H1 (cell line): ENCODE measurements around the gene HSPA12A. TPM values are rescaled to one million over a fixed set of nuclear protein-coding genes. Genes with fewer than 3 reads are reported as not detected.

Experiments used
- CTCF ChIA-PET: fragments of 300-600 bp; sonication (Branson Sonifier 250); formaldehyde crosslinking; loops from one replicate; lab custom pipeline; 2021; ENCODE audit not compliant: partially characterized antibody; lab: Charles Lee
- POLR2A ChIA-PET: fragments of 300-600 bp; sonication (Branson Sonifier 250); formaldehyde crosslinking; loops from one replicate; lab custom pipeline; 2021; ENCODE audit warnings: inconsistent platforms; ENCODE audit not compliant: partially characterized antibody; lab: Charles Lee
- DNase-seq, 2 experiments: peaks; one replicate each; pipeline versions ENCODE4 v3.0.0 to v3.0.0-alpha.2; 2010 to 2022; ENCODE audit warnings: low spot score in 2 of 2, low read depth in 1 of 2, mixed read lengths in 1 of 2
- FAIRE-seq: peaks from 2 replicates; lab custom pipeline; 2011; peaks lifted over from hg19 to GRCh38; lab: Jason Lieb, UNC
- H2AFZ ChIP-seq: 2 replicates; pipeline ENCODE4 v1.8.1; 2012; ENCODE audit warnings: low read length, inconsistent platforms
- H2AK5ac ChIP-seq: 2 replicates; pipeline ENCODE4 v1.6.1; 2013; ENCODE audit warnings: low read depth, low read length
- H2BK120ac ChIP-seq: replicated peaks from 2 replicates; pipeline ENCODE3; 2013; ENCODE audit warnings: low read depth, low read length, inconsistent platforms
- H2BK12ac ChIP-seq: 2 replicates; pipeline ENCODE4 v1.6.1; 2013; ENCODE audit warnings: low read depth, low read length
- H2BK15ac ChIP-seq: 2 replicates; pipeline ENCODE4 v1.6.1; 2013; ENCODE audit warnings: low read length
- H2BK20ac ChIP-seq: 2 replicates; pipeline ENCODE4 v1.6.1; 2013; ENCODE audit warnings: low read length
- H2BK5ac ChIP-seq: 2 replicates; pipeline ENCODE4 v1.6.1; 2013; ENCODE audit warnings: low read depth, low read length
- H3K14ac ChIP-seq: 2 replicates; pipeline ENCODE4 v1.6.1; 2013; ENCODE audit warnings: inconsistent platforms; ENCODE audit not compliant: insufficient read length
- H3K18ac ChIP-seq: 2 replicates; pipeline ENCODE4 v1.6.1; 2013; ENCODE audit warnings: low read length; ENCODE audit errors: extremely low read depth
- H3K23ac ChIP-seq: 2 replicates; pipeline ENCODE4 v1.6.1; 2013; ENCODE audit warnings: inconsistent platforms; ENCODE audit not compliant: insufficient read length
- H3K23me2 ChIP-seq: 2 replicates; pipeline ENCODE4 v1.6.1; 2013; ENCODE audit warnings: low read depth, low read length
- H3K27ac ChIP-seq: 2 replicates; pipeline ENCODE4 v1.6.1; 2011; ENCODE audit warnings: low read depth, low read length, inconsistent platforms
- H3K27me3 ChIP-seq, 4 experiments: replicated peaks in 1 of 4; 1 replicate in 1 of 4; 2 replicates in 3 of 4; pipeline versions ENCODE4 v1.6.1 to v1.8.1; 2011 to 2013; ENCODE audit warnings: low read length in 3 of 4, mild to moderate bottlenecking in 3 of 4, inconsistent platforms in 2 of 4, mixed read lengths in 2 of 4, moderate library complexity in 1 of 4; ENCODE audit not compliant: control insufficient read depth in 3 of 4, insufficient read depth in 3 of 4; ENCODE audit errors: extremely low read depth in 1 of 4
- H3K36me3 ChIP-seq, 4 experiments: 2 replicates each; pipeline versions ENCODE4 v1.6.1 to v1.8.1; 2011 to 2013; ENCODE audit warnings: mild to moderate bottlenecking in 4 of 4, low read length in 3 of 4, moderate library complexity in 2 of 4, control low read depth in 1 of 4, inconsistent platforms in 1 of 4; ENCODE audit not compliant: insufficient read depth in 4 of 4, control insufficient read depth in 2 of 4
- H3K4ac ChIP-seq: replicated peaks from 2 replicates; pipeline ENCODE3; 2013; ENCODE audit warnings: low read length, low read depth, mixed read lengths, inconsistent platforms; ENCODE audit not compliant: insufficient read length
- H3K4me1 ChIP-seq, 4 experiments: replicated peaks in 1 of 4; 1 replicate in 1 of 4; 2 replicates in 3 of 4; pipeline versions ENCODE4 v1.6.1 to v1.8.1; 2011 to 2013; ENCODE audit warnings: low read length in 3 of 4, inconsistent platforms in 2 of 4, mixed read lengths in 1 of 4; ENCODE audit not compliant: insufficient read depth in 4 of 4, control insufficient read depth in 3 of 4
- H3K4me2 ChIP-seq, 2 experiments: 2 replicates each; pipeline versions ENCODE4 v1.6.1 to v1.8.1; 2011 to 2013; ENCODE audit warnings: low read depth in 2 of 2, low read length in 2 of 2, control low read depth in 1 of 2, inconsistent platforms in 1 of 2, mild to moderate bottlenecking in 1 of 2; ENCODE audit not compliant: insufficient read depth in 1 of 2
- H3K4me3 ChIP-seq, 4 experiments: fragments of 200-600, 300-600 bp in 1 of 4; sonication (generic), shearing (Covaris generic), sonication (Bioruptor Twin) in 1 of 4; 2 replicates each; pipeline versions ENCODE4 v1.5.1 to v1.8.1; 2011 to 2016; ENCODE audit warnings: low read length in 4 of 4, low read depth in 3 of 4, control low read depth in 2 of 4, inconsistent platforms in 2 of 4, mild to moderate bottlenecking in 2 of 4, mixed read lengths in 1 of 4, moderate library complexity in 1 of 4; ENCODE audit not compliant: insufficient read depth in 2 of 4; ENCODE audit errors: extremely low read depth in 1 of 4
- H3K56ac ChIP-seq: replicated peaks from 2 replicates; pipeline ENCODE3; 2013; ENCODE audit warnings: low read depth, mild to moderate bottlenecking, mixed read lengths, low read length, inconsistent platforms; ENCODE audit not compliant: insufficient read length
- H3K79me1 ChIP-seq: 2 replicates; pipeline ENCODE4 v1.6.1; 2013; ENCODE audit warnings: low read depth, low read length, control low read depth
- H3K79me2 ChIP-seq, 2 experiments: 2 replicates each; pipeline versions ENCODE4 v1.6.1 to v1.8.1; 2012 to 2013; ENCODE audit warnings: low read length in 2 of 2, mild to moderate bottlenecking in 2 of 2, inconsistent platforms in 1 of 2; ENCODE audit not compliant: insufficient read depth in 2 of 2, control insufficient read depth in 1 of 2
- H3K9ac ChIP-seq, 4 experiments: replicated peaks in 1 of 4; 1 replicate in 1 of 4; 2 replicates in 3 of 4; pipeline versions ENCODE4 v1.6.1 to v1.8.1; 2011 to 2013; ENCODE audit warnings: low read depth in 3 of 4, low read length in 3 of 4, control low read depth in 2 of 4, mild to moderate bottlenecking in 2 of 4, moderate library complexity in 2 of 4, inconsistent platforms in 1 of 4; ENCODE audit errors: extremely low read depth in 1 of 4
- H3K9me3 ChIP-seq, 2 experiments: 2 replicates each; pipeline versions ENCODE4 v1.6.1 to v1.8.1; 2012 to 2013; ENCODE audit warnings: mild to moderate bottlenecking in 2 of 2, moderate library complexity in 2 of 2, control low read depth in 1 of 2, inconsistent platforms in 1 of 2, low read depth in 1 of 2, low read length in 1 of 2, mixed read lengths in 1 of 2; ENCODE audit not compliant: insufficient read depth in 2 of 2
- H4K20me1 ChIP-seq, 2 experiments: replicated peaks in 1 of 2; 2 replicates each; pipeline versions ENCODE3 to v1.8.1; 2011 to 2013; ENCODE audit warnings: inconsistent platforms in 2 of 2, low read length in 2 of 2, mild to moderate bottlenecking in 1 of 2; ENCODE audit not compliant: insufficient read depth in 2 of 2, control insufficient read depth in 1 of 2
- H4K5ac ChIP-seq: 2 replicates; pipeline ENCODE4 v1.6.1; 2013; ENCODE audit warnings: low read length, low read depth, mixed read lengths, inconsistent platforms; ENCODE audit not compliant: insufficient read length
- H4K8ac ChIP-seq: 2 replicates; pipeline ENCODE4 v1.8.0; 2013; ENCODE audit warnings: mild to moderate bottlenecking, moderate library complexity, low read length, inconsistent platforms; ENCODE audit not compliant: insufficient read depth; ENCODE audit errors: extremely low read depth
- H4K91ac ChIP-seq: replicated peaks from 2 replicates; pipeline ENCODE3; 2013; ENCODE audit warnings: low read length, mixed read lengths, inconsistent platforms; ENCODE audit not compliant: insufficient read length
- RFX5 ChIP-seq: IDR thresholded peaks from 2 replicates; pipeline ENCODE4 v1.6.1; 2011; ENCODE audit warnings: low read depth, low read length, improper control_type of control experiment, borderline replicate concordance
- WGBS, 2 experiments: shearing (Covaris generic) in 1 of 2; methylation state at CpG; one replicate each; pipeline versions ENCODE4 v1.1.6 to v1.1.7; 2013 to 2015; ENCODE audit warnings: low lambda C conversion rate in 2 of 2, mixed read lengths in 2 of 2, inconsistent platforms in 1 of 2, low coverage in 1 of 2, missing lambda C conversion rate in 1 of 2; ENCODE audit not compliant: insufficient replicate concordance in 2 of 2, insufficient coverage in 1 of 2, insufficient read length in 1 of 2; ENCODE audit errors: extremely low coverage in 1 of 2, missing lambda C conversion rate in 1 of 2; 5-methylcytosine and 5-hydroxymethylcytosine counted together
- polyA plus RNA-seq, 7 experiments: library from polyadenylated mRNA; depleted of rRNA in 3 of 7; stranded (reverse) in 5 of 7; unstranded in 2 of 7; fragments of >200 nt in 5 of 7; fragments of 200-250 nt in 2 of 7; gene quantifications; 1 replicate in 5 of 7; 2 replicates in 1 of 7; 4 replicates in 1 of 7; pipeline versions ENCODE4 v1.2.1 to v1.2.3, GENCODE V29; 2011 to 2013; ENCODE audit warnings: missing spikeins in 2 of 7, mixed read lengths in 2 of 7
- total RNA-seq: library from RNA; stranded (reverse); fragmentation: NEBNext Ultra II Directional; extraction: Animal tissue kit (Norgen Biotek cat#: 25700); gene quantifications from 2 replicates; pipeline ENCODE4 v1.2.1, GENCODE V29; 2021

HSPA12A gene
- total and polyA plus RNA-seq, 2 of the 8 experiments (the other 6 are each of a cell fraction or from before 2014, with no cell fraction given) = 3.1 to 6.9 TPM

DNA sequence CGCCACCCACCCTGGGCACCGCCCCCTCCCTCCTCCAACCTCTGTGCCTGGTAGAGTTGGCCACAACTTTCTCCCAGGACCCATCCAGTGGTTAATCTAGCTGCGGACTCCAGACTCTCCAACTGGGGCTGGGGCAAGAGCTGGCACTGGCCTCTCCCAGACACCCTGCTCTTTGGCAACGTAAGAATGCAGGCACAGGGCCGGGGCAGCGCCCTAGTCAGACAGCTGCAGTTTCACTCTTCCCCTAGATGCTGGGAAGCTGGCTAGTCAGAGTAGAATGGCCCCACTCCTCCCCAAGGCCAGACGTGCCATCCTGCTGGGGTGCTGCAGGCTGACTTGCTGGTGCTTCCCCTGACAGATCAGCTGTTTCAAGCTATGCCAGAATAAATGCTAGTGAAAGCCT is 22.1 kb downstream of the HSPA12A start:
- Histone ChIP-seq H3K4ac (no peak overlapping the region), H3K4me1 (peaks cover 0 to 2% (median 0%) of the 10 kb centered on the region in 4 experiments; a peak in 1 of 7 replicates), H3K79me1 (no peaks in the 10 kb centered on the region), H2BK15ac (no peak overlapping the region), H3K4me3 (no peak overlapping the region), H3K18ac (no peak overlapping the region), H2BK20ac (no peak overlapping the region), H3K27ac (no peak overlapping the region), H3K36me3 (no peaks in the 10 kb centered on the region), H4K5ac (no peak overlapping the region), H2BK12ac (no peak overlapping the region), H3K23ac (no peak overlapping the region), H2AK5ac (no peak overlapping the region), H3K14ac (no peak overlapping the region), H4K8ac (no peak overlapping the region), H4K91ac (no peak overlapping the region), H3K56ac (no peak overlapping the region), H3K79me2 (no peaks in the 10 kb centered on the region), H2BK5ac (no peak overlapping the region), H2AFZ (no peak overlapping the region), H3K23me2 (no peaks in the 10 kb centered on the region), H4K20me1 (no peaks in the 10 kb centered on the region), H3K27me3 (no peaks in the 10 kb centered on the region), H3K9me3 (no peaks in the 10 kb centered on the region), H3K9ac (no peak overlapping the region), H3K4me2 (no peak overlapping the region), H2BK120ac (no peak overlapping the region)
- no peak for FAIRE-seq
- DNase-seq = no peak
- WGBS, 2 experiments = 82% methylated on average over 5 of the region's 7 CpGs; no CpG with 5 or more reads in 1 of the 2 experiments
- ChIA-PET CTCF (interaction anchor here (0.6 to 2.4 kb wide), 8 partner anchors 10 to 693 kb away, joined by 3 to 6 read pairs (median 4); no protein-coding TSS in a partner anchor), POLR2A (no interaction called here)
- TF ChIP-seq RFX5 = no peak
